B cell (primary cell): ENCODE data around the gene HSD17B2.

Source experiments
- EZH2 ChIP-seq: IDR thresholded peaks from 2 replicates; pipeline ENCODE4 v1.6.1; 2012; ENCODE audit warnings: borderline replicate concordance, low read depth, mild to moderate bottlenecking, moderate library complexity, low read length; ENCODE audit not compliant: insufficient read depth, poor library complexity, severe bottlenecking
- TF ChIP-seq, protein P1 (sequence below): fragments of 200-600 bp; IDR thresholded peaks from one replicate; pipeline ENCODE4 v1.8.0; 2022; ENCODE audit warnings: antibody characterized with exemption, mild to moderate bottlenecking

DNA sequence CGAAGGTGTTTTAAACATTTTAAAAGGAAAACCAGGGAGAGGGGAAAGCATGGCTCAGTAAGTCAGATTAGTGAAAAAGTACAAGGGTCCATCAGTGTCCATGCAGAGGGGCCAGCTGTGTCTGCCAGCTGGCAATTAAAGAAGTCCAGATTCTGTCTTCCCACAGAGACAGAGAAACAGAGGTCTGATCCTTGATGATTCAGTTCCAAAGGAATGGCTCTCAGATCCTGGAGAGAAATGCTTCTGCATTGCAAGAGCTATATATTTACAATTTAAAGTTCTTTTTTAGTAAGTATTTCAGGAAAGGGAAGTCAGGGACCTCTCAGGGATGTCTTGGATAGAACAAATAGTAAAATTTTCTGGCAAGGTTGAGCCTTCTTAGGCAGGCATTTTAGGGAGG, 56.2 kb downstream of the HSD17B2 start:
- TF ChIP-seq, protein P1, sequence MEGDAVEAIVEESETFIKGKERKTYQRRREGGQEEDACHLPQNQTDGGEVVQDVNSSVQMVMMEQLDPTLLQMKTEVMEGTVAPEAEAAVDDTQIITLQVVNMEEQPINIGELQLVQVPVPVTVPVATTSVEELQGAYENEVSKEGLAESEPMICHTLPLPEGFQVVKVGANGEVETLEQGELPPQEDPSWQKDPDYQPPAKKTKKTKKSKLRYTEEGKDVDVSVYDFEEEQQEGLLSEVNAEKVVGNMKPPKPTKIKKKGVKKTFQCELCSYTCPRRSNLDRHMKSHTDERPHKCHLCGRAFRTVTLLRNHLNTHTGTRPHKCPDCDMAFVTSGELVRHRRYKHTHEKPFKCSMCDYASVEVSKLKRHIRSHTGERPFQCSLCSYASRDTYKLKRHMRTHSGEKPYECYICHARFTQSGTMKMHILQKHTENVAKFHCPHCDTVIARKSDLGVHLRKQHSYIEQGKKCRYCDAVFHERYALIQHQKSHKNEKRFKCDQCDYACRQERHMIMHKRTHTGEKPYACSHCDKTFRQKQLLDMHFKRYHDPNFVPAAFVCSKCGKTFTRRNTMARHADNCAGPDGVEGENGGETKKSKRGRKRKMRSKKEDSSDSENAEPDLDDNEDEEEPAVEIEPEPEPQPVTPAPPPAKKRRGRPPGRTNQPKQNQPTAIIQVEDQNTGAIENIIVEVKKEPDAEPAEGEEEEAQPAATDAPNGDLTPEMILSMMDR: no peak
- TF ChIP-seq EZH2: no peak
